Measurements from ENCODE around the gene RBM8A. TPM values are rescaled to one million over a fixed set of nuclear protein-coding genes. Genes with fewer than 3 reads are reported as not detected.
"Not testable (repeated sequence)": the region's sequence is repeated elsewhere in the genome, so short reads cannot be mapped to it uniquely, and the experiment has no call there.

RBM8A gene
- polyA plus RNA-seq, 2 of the 4 experiments (the other 2 are of a cell fraction): 240 to 281 TPM

- Histone ChIP-seq H3K4me3 (no peak overlapping the region), H3K4me1 (peaks cover 17% of the 10 kb centered on the region), H3K9me3 (no peaks in the 10 kb centered on the region), H3K4me2 (no peak overlapping the region), H3K27ac (no peak overlapping the region)
- ATAC-seq (no peak), DNase-seq (ENCODE audit: low read depth in 1 of 2, low spot score in 1 of 2) (no peak), FAIRE-seq (no peak)
- ChIA-PET POLR2A (interaction anchor here (2.1 kb wide), 1 partner anchor 30 kb away, joined by 7 read pairs; no protein-coding TSS in a partner anchor), CTCF (interaction anchor here (1.1 to 3.9 kb wide), 3 partner anchors 12 to 32 kb away, joined by 3 to 24 read pairs (median 16); partner anchors contain the start of gene ITGA10)
- TF ChIP-seq JUNB (IDR thresholded peaks at IDR 0.05) (no peak), RFX5 (IDR thresholded peaks at IDR 0.05) (no peak), ZNF302 (CRISPR knock-in tag; IDR thresholded peaks at IDR 0.05) (no peak), KDM1A (IDR thresholded peaks at IDR 0.05; ENCODE audit: low read depth) (no peak), MAFK (IDR thresholded peaks at IDR 0.05; ENCODE audit: partially characterized antibody) (no peak), E2F6 (IDR thresholded peaks at IDR 0.05; ENCODE audit: borderline replicate concordance, low read depth) (no peak), HDAC2 (IDR thresholded peaks at IDR 0.05) (no peak), HOXB13 (CRISPR knock-in tag; IDR thresholded peaks at IDR 0.05; ENCODE audit: low read depth) (no peak), PBX3 (IDR thresholded peaks at IDR 0.05) (no peak), ELK1 (IDR thresholded peaks at IDR 0.05; ENCODE audit: low read depth, low read length) (no peak), HOXA7 (CRISPR knock-in tag; IDR thresholded peaks at IDR 0.05) (no peak), EP300 (IDR thresholded peaks at IDR 0.05) (no peak), CHD4 (IDR thresholded peaks at IDR 0.05; ENCODE audit: borderline replicate concordance) (no peak), FOSL2 (IDR thresholded peaks at IDR 0.05) (no peak), FOSL2 (CRISPR knock-in tag; IDR thresholded peaks at IDR 0.05) (no peak), POLR2A (IDR thresholded peaks at IDR 0.05; ENCODE audit: low read length) (no peak), PHF8 (IDR thresholded peaks at IDR 0.05; ENCODE audit: borderline replicate concordance, low read depth) (no peak), CEBPB (IDR thresholded peaks at IDR 0.05) (no peak), POLR2AphosphoS2 (conservative IDR thresholded peaks at IDR 0.05; ENCODE audit: low read length) (no peak), GATA3 (IDR thresholded peaks at IDR 0.05; ENCODE audit: borderline replicate concordance) (no peak)
- 85% methylated on average over 2 of the region's 2 CpGs for WGBS (ENCODE audit: missing lambda C conversion rate)
These were observed 5.0 kb downstream of the RBM8A start for GRCh38 chr1:145922266-145922665.

GRCh38 chr1:145920297-145920696 is 7.0 kb downstream of the RBM8A start:
- FAIRE-seq; H3K4me2 ChIP-seq; DNase-seq (ENCODE audit: low read depth in 1 of 2, low spot score in 1 of 2); H3K9me3 ChIP-seq; H3K4me3 ChIP-seq; POLR2A ChIA-PET; ATAC-seq; H3K27ac ChIP-seq: not testable (repeated sequence)
- 85% methylated on average over 3 of the region's 4 CpGs for WGBS (ENCODE audit: missing lambda C conversion rate)
- CTCF ChIA-PET: interaction anchor here (1.8 to 2.0 kb wide), 2 partner anchors 10 to 29 kb away, joined by 15 to 17 read pairs; partner anchors contain the start of gene ITGA10
- H3K4me1 ChIP-seq: peaks cover 10% of the 10 kb centered on the region

- Histone ChIP-seq H3K4me2 (peak overlapping the region; percentile 91), H3K4me3 (peak overlapping the region; percentile 85), H3K9me3 (no peaks in the 10 kb centered on the region), H3K4me1 (peaks cover 10% of the 10 kb centered on the region), H3K27ac (peak overlapping the region; percentile 85 to 92)
- FAIRE-seq (no peak), DNase-seq (ENCODE audit: low read depth in 1 of 2, low spot score in 1 of 2) (peak; percentile 47 to 53), ATAC-seq (peak; percentile 92 to 93)
- CTCF ChIA-PET: interaction anchor here (1.0 to 2.0 kb wide), 6 partner anchors 8 to 88 kb away, joined by 3 to 17 read pairs (median 8); partner anchors contain the start of genes ITGA10, NUDT17 and RBM8A
- WGBS (ENCODE audit: missing lambda C conversion rate): 14% methylated on average over 28 of the region's 33 CpGs
- POLR2A ChIA-PET: interaction anchor here (0.7 to 2.5 kb wide), 8 partner anchors 8 to 119 kb away, joined by 4 to 23 read pairs (median 6); partner anchors contain the start of genes ANKRD34A, LIX1L, PIAS3 and POLR3GL
- TF ChIP-seq POLR2A (IDR thresholded peaks at IDR 0.05; ENCODE audit: low read length) (peak; percentile 24), POLR2AphosphoS2 (conservative IDR thresholded peaks at IDR 0.05; ENCODE audit: low read length) (no peak)
These were observed 8.0 kb downstream of the RBM8A start for GRCh38 chr1:145918992-145919939.

Measured in A549 (cell line).